GM21737 (cell line): ENCODE measurements around the gene MAMDC2.
"Not testable (repeated sequence)": the region's sequence is repeated elsewhere in the genome, so short reads cannot be mapped to it uniquely, and the experiment has no call there.

Experiments used
- ATAC-seq: cut with Tn5 transposase; IDR thresholded peaks from one replicate; pipeline ENCODE4 v1.9.1; 2021; ENCODE audit warnings: mild to moderate bottlenecking, moderate library complexity; ENCODE audit not compliant: unreplicated experiment

The MAMDC2 gene

DNA sequence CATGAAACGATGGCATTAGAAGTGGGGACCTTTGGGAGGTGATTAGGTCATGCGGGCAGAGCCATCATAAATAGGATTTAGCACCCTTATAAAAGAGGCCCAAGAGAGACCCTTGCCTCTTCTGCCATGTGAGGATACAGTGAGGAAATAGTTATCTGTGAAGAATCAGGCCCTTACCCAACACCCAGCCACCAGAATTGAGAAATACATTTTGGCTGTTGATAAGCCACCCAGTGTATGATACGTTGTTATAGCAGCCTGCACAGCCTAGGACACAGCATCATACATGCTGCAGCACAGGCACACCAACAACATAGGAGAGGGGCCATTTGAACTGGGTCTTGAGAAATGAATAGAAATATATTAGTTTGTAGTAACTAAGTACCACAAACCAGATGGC, 8.0 kb upstream of the MAMDC2 start:
- no peak for ATAC-seq

DNA sequence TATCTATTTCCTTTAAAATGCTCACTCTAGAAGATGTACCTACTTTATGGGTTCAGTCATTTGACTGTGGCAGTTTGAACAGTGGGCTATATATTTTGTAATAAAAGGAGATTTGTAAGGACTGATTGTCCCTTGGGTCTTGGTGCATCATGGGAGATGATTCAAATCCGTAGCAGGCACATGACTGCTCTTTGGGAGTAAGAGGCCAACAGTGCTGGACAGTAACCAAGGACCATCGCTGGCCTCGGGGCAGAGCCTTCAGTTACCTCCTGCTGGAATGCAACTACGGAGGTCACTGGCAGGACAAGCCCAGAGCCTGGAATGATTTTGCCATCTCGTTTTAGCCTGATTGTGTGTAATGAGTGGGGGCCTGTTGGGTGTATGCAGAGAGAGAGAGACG, 7.0 kb upstream of the MAMDC2 start:
- ATAC-seq: no peak

DNA sequence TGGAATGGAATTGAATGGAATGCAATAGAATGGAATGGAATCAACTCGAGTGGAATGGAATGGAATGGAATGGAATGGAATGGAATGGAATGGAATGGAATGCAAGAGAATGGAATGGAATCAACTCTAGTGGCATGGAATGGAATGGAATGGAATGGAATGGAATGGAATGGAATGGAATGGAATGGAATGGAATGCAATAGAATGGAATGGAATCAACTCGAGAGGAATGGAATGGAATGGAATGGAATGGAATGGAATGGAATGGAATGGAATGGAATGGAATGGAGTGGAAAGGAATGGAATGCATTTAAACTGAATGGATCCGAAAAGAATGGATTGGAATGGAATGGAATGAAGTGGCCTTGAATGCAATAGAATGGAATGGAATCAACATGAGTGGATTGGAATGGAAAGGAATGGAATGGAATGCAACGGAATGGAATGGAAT, 5.5 kb upstream of the MAMDC2 start:
- ATAC-seq: not testable (repeated sequence)

DNA sequence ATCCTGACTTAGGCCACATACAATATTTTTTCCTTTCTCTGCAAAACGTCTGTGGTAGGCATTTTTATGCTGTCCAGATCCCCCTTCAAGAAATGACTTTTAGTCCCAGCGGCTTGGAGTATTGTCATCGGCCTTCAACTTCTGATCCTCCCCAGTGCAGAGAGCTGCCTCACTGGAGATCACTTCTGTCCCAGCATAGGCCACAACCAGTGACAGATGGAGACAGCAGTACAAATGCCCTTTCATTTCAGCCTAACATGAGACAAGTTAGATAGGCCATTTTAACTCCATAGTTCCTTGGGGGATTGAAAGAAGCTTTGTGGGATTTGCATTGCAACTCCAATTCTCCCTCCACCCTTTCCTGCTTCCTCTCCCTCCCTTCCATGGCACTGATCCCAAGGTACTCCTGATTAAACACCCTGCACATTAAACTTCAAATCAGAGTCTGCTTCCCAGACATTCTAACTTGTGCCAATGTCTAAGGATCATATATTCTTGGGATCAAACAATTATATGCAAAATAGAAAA, 3.2 kb upstream of the MAMDC2 start:
- ATAC-seq: no peak

DNA sequence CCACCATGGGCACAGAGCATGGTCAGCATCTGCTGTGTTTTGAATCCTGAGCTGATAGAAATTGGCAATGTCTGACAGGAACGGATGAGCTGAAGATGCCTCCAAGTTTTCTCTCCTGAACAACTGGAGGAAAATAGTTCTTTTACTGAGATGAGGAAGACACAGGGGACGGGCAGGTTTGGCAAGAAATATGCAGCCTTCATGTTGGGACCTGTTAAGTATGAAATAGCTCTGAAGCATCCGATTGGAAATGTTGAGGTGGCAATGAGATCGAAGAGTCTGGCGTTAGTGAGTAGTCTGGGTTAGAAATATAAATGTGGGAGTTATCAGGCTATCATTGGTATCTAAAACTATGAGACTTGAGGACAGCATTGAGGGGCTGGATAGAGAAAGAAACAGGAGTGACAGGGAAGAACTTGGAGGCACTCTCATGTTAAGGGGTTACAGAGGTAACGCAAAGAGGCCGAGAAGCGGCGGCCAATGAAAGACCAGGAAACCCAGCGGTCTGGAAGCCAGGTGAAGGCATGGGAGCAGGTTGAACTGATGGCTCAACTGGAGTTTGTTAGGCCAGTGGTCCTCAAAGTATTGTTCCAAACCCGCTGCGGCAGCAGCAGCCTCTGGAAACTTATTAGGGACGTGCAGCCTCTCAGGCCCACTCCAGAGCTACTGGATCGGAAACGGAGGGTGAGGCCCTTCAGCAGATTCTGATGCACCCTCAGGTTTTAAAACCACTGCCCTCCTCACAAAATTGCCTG, 1.0 kb upstream of the MAMDC2 start:
- ATAC-seq: no peak

DNA sequence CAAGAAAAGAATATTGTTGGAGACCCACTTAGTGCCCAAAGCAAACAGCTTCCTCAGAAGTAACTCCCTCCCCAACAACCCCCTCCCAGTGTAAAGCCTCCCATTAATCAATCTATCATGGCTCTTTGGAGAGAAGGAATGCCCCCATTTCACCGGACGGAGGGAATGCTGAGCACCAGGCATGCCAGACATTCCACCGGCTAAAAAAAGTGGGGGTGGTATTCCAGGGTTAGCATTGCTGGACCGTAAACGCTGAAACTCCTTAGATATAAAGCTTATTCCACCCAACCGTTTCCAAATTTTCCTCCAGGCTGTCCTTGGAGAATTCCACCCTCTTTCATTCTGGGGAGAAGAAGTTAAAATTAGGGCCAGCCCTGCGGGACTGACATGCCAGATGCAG, 363 bp upstream of the MAMDC2 start:
- ATAC-seq: no peak

DNA sequence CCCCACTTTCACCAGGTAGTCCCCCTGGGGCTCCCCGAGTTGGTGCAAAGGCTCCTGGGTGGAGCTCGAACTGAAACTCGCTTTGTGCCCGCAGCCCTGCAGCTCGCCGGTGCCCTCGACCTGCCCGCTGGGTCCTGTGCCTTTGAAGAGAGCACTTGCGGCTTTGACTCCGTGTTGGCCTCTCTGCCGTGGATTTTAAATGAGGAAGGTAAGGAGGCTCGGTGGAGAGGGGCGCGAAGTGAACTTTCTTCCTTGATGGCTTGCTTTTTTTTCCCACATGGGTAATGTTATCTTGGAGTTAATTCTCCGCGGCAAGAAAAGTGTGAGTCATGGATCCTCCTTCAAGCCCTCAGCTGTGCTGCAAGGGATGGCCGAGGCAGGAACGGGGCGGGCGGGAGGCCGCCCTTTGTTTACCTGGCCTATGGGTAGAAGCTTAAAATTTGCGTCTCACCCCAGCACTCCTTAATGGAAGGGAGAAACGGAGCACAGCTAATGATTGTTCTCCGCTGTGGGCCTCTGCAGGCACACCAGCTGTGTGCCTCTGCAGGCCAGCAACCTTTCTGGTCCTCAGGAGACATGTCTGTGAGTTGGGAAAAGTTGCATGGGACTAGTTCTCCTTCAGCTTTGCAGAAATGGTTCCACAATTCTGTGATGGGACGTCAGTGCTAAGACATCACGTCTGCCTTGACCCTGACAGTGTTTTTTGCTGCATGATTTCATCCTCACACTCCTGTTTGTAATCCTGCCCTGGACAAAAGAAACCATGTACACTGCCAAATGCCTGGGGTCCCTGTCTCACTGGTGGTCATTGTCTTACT, 1.1 kb downstream of the MAMDC2 start:
- no peak for ATAC-seq

DNA sequence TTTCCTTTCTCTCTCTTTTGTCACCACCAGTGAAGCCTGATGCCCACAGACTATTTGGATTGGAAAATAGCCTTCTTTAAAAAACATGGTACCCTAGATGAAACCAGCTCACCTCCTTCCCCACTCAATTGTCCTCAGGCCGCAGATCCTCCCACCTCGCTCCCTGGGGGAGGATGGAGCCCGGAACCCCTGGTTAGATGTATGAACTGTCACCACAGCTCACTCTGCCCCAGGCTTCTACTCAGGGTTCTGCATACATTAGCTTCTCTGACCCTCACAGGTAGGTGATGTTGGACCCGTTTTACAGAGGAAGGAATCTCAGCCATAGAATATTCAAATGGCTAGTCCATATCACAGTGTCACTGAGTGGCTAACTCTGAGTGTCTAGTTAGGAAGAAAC, 1.8 kb downstream of the MAMDC2 start:
- ATAC-seq: no peak

DNA sequence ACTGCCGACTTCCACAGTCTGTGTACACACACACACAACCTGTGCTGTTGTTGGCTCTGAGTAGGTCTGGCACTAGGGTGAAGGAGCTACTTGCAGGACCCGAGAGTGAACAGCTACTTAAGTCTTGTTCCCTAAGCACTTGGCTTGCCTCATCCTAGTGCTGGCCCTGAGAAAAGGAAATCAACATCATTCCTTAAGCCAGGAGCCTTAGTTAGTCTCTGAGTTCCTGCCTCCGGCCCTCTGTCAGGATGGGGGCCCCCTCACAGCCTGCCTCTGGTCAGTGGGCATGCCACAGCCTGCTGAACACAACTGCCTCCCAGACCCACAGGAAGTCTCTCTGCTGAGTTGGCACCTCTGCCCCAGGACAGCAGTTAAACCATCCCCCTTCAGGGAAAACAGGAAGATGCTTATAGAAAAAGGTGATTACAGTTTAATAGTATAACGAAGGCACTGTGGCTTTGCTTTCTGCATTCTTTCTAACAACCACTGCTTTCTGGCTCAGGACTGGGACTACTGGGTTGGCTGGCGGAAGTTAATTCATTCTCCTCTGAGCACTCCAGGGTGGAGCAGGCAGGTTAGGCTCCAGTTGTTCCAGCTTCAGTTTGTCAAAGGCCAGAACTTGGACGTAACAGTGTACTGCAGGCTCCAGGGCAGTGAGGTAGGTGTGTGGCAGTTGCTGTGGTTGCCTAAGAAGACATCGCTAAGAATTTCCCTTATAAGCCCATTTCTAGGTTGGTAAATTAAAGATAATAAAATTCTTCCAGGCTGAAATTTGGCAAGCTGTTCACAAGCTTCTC, 2.8 kb downstream of the MAMDC2 start:
- ATAC-seq: no peak

DNA sequence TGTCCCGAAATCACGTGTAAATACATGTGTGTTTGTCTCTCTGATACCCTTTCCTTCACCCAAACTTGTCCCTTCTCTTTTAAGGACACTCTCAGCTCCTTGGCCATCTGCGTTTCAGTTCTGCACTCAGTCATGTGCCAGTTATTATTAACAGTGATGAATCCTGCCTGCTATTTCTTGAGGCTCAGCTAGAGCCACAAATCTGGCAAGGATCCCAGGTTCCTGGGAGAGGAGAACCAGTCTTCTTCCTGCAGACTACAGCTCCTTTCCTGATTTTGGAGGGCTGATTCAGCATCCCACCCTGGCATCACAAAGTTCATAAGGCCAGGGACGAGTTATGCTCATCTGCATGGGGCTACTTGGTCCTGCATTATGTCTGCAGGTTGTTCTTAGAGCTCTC, 5.6 kb downstream of the MAMDC2 start:
- ATAC-seq: no peak

DNA sequence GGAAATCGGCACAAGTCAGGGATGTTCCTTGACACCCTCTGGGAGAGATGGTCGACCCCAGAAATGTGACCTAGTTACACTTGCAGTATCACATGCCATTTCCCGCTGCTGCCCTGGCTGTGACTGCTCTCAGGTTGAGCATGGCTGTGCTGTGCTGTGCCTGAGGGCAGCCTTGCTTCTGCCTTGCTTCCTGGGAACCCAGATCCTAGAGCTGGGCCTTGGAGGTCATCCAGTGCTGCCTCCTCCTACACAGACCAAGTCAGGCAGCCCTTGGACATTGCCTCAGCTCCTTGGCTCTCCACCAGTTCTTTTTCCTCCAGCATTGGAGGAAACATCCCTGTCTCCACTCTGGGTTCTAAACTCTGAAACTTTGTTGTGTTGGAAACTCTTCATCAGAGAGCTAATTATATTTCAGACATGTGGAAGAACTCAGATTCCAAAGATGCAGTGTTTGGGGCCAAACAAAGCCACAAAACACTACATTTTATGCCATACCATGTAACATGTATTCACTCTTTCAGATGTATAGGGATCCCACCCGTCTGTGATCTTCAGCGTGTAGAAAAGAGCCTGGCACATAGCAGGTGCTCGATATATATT, 6.1 kb downstream of the MAMDC2 start:
- ATAC-seq: no peak

DNA sequence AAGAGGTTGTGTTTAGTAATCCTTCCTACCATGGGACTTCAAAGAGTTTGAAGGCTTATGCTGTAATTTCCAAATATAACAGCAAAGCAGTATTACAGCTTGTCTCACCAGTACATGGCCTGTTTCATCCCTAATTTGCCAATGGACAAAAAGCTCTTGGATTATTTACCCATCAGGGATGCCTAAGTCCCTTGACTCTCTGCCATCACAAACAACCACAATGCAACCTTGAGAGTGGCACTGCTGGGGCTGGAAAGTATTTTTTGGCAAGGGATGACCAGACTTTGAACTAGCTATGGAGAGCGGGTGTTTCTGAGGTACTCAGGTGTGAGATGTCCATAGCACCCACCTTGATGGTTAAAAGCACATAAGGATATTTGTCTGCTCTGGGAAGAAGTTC, 9.1 kb downstream of the MAMDC2 start:
- no peak for ATAC-seq

DNA sequence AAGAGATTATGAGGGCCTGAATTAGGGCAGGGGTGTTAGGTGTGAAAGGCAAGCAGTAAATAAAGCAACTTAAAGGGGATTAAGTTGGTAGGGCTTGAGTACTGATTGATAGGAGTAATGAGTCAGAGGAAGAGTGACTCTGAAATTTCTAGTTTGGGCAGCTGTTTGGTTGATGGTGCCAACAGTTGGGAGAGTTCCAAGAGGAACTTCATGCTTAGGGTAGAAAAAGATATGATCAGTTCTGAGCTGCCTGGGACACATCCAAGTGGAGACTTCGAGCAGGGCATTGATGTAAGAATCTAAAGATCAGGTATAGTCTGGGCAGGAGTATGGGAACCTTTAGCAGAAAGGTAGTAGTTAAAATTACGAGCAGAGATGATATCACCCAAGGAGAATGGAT, 10.2 kb downstream of the MAMDC2 start:
- ATAC-seq: no peak

DNA sequence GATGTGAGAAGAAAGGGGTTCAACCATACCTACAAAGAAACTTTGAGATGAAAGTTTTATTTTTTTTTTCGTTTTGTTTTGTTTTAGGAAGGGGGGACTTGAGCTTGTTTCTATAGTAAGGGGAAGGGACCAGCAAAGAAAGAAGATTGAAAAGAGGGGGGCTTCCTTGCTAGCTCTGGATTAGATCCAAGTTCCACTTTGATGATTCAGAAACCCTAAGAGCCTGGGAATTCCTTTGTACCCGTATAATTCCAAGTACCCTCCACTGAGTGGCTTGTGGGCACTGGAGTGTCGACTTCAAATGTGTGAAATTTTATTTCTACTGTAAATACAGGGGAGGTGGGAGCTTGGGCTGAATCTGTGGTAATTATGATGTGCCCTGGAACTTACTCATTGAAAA, 10.9 kb downstream of the MAMDC2 start:
- ATAC-seq: no peak

DNA sequence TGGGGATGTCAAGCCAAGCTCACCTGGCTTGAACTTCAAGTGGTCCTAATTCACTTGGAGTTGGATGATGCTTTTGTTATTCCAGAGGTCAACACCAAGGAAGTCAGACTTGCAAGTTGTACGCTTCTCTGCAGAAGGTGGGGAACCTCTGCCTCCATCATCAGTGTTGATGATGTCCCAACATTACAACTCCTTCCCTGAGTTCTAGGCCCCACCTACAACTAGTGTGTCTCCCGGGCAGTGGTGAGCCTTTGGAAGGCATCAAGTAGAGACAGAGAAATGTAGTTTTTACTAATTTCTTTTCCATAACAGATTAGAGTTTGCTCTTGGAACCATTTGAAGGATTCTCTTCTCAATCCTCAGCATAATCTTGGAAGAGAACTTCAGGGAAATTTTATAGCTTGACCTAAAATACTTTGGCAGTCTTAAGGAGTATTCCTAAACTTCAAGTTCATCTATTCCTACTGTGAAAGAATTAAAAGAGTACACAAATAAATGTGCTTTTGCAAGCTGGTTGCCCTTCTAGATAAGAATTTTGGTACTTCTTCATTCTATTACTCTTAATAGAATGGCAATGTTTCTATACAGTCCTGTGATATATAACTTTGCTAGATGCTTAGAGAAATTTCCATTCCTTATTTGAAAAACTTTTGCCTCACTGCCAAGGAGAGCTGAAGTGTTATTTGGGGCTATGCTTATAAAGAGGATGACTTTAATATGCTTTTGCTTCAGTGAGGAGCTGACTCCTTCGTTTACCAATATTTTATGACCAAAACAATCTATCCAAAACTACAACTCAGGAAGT, 12.0 kb downstream of the MAMDC2 start:
- ATAC-seq: no peak

DNA sequence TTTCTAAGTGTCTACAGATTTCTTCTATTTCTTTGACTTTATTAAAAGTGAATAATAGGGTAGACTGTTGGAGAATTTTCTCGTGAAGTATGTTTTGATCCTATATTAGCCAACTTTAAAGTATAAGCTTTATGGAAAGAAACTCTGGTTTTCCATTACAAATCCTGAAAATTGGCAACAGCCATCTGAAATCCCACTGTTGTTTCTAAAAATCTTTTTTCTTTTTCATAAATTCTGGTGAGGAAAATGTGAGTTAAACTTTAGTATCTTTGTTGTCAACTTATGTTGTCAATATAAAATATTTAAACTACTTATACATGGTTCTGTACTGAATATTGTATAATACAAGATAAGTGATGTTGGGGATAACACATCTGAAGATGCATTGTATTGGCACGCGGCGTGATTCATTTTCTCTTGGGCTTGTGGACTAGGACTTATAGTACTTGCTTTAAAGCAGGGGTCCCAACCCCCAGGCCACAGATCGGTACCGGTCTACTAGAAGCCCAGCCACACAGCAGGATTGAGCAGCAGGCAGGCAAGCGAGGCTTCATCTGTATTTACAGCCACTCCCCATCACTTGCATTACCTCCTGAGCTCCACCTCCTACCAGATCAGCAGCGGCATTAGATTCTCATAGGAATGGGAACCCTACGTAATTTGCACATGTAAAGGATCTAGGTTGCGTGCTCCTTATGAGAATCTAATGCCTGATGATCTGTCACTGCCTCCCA, 12.7 kb downstream of the MAMDC2 start:
- ATAC-seq: no peak

DNA sequence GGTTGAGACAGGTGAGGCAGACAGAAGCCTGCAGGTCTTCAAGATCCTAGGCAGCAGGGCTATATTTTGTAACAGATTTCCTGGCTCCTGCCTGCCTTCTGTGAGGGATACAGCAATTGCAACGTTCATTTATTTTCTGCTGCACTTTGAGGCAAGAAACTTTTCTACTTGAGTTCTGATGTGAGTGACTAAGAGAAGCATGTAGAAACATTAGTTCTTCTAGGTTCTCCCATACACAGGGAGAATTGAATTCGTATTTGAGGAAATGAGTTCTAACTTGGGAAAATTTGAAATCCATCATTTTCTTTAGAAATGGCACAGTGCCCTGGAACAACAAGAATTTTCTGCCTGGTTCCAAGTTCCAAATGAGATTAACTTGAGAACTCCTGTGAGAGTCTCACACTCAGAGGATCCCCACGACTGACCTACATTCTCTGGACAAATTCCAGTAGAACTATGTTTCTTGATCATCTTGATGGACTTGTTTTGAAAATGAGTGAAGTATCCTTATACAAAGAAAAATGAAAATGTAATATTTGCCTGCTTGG, 15.0 kb downstream of the MAMDC2 start:
- no peak for ATAC-seq

DNA sequence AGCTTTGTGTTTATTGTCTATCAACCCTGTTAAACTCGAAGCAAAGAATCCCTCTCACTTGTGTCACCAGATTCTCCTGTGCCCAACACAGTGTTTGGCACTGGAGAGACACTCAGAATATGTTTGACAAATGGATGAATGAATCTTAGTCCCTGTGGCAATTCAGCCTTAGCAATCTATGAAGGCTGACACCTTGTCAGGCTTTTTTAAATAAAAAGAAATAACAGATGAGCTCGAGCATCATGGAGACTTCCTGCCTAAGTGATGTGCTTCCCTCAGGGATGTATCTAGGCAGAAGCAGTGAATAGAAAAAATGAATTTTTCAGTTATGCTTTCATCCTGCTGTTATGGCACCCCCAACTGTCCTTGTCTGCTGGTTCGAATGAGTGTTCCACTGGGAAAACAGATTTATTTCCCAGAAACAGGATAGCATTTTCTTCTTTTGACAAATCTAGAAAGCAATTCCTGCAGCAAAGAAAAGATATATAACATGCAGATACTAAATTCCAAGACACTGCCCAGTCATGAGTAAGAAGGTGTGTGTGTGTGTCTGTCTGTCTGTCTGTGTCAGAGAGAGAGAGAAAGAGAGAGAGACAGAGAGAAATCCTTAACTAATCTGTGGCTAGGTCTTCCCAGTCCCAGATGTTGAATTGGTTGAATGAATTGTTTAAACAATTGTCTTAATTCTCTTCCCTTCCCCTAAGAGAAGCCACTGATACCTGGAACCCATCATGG, 16.7 kb downstream of the MAMDC2 start:
- ATAC-seq: no peak
